Tibial artery (tissue), 4 donors: Measurements from ENCODE around the gene IL6R.

Source experiments
- DNase-seq, 2 donors: peaks; one replicate each; pipeline ENCODE4 v3.0.0-alpha.2; 2019
- H3K27ac ChIP-seq, 2 donors: fragments of 200-600 bp; sonication (generic) in 1 of 2; 1 replicate in 1 of 2; 2 replicates in 1 of 2; pipeline ENCODE4 v1.5.1; 2018 to 2019; ENCODE audit warnings: mild to moderate bottlenecking in 1 of 2
- H3K27me3 ChIP-seq, 2 donors: fragments of 200-600 bp; sonication (generic) in 1 of 2; one replicate each; pipeline versions ENCODE4 v1.5.1 to v1.6.0; 2016 to 2019
- H3K36me3 ChIP-seq, 3 donors: fragments of 200-600 bp; sonication (generic) in 2 of 3; one replicate each; pipeline ENCODE4 v1.5.1; 2016 to 2019; ENCODE audit warnings: mild to moderate bottlenecking in 2 of 3
- H3K4me1 ChIP-seq, 4 donors: fragments of 200-600 bp; sonication (generic) in 2 of 4; 1 replicate in 3 of 4; 2 replicates in 1 of 4; pipeline ENCODE4 v1.5.1; 2016 to 2019
- H3K4me3 ChIP-seq, 2 donors: fragments of 200-600 bp; sonication (generic) in 1 of 2; 1 replicate in 1 of 2; 2 replicates in 1 of 2; pipeline ENCODE4 v1.5.1; 2018 to 2019; ENCODE audit warnings: mild to moderate bottlenecking in 2 of 2
- H3K9me3 ChIP-seq, 3 donors: fragments of 200-600 bp; sonication (generic) in 1 of 3; one replicate each; pipeline ENCODE4 v1.5.1; 2016 to 2019
- intact Hi-C: fragments of 100-400 bp; cut with DNase I; formaldehyde crosslinking; loops from one replicate; pipeline ENCODE4 v1.15.0; 2023; ENCODE audit warnings: low total_unique reads
- TF ChIP-seq, protein P1 (sequence below), 2 experiments: fragments of 200-600 bp in 1 of 2; fragments of 450-650 bp in 1 of 2; IDR thresholded peaks; one replicate each; pipeline ENCODE4 v1.5.1; 2017 to 2019; ENCODE audit warnings: antibody characterized with exemption in 2 of 2, mild to moderate bottlenecking in 1 of 2, moderate library complexity in 1 of 2

The IL6R gene

DNA sequence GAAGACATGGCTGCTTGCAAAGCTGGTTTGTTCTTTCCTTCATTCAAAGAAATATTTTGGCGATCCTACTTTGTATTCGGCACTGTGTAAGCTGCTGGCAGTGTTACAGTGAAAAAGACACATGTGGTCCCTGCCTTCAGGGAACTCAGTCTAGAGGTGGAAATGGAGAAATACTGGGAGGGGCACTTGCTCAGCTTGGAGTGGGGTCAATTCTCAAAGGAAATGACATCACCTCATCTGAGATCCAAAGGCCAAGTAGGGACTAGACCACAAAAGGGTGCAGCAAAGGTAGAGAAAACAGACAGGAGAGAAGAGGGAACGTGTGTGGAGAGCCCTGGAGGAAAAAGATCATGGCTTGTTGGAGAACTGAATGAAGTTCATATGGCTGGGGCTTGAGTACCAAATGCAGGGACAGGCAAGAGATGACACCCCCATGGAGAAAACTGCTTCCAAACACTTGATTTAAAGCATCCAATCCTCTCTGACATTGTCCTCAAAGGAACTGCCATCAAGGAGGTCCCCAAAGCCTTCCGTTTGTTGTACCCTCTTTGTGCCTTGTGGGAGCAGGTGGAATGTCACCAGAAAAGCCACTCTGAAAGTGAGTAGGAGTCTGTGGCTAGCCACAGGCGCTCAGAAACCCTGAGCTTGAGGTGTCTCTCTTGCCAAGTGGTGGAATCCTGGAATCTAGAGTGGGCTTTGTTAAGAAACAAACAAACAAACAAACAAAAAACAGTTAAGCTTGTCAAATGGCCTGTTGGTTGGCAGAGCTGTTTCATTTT is 48.6 kb downstream of the IL6R start:
- TF ChIP-seq, protein P1, sequence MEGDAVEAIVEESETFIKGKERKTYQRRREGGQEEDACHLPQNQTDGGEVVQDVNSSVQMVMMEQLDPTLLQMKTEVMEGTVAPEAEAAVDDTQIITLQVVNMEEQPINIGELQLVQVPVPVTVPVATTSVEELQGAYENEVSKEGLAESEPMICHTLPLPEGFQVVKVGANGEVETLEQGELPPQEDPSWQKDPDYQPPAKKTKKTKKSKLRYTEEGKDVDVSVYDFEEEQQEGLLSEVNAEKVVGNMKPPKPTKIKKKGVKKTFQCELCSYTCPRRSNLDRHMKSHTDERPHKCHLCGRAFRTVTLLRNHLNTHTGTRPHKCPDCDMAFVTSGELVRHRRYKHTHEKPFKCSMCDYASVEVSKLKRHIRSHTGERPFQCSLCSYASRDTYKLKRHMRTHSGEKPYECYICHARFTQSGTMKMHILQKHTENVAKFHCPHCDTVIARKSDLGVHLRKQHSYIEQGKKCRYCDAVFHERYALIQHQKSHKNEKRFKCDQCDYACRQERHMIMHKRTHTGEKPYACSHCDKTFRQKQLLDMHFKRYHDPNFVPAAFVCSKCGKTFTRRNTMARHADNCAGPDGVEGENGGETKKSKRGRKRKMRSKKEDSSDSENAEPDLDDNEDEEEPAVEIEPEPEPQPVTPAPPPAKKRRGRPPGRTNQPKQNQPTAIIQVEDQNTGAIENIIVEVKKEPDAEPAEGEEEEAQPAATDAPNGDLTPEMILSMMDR (IDR thresholded peaks at IDR 0.05): no peak
- H3K4me3 ChIP-seq: no peak overlapping the region
- H3K27me3 ChIP-seq: no peaks in the 10 kb centered on the region
- no peak for DNase-seq
- peaks cover 0 to 11% (median 1%) of the 10 kb centered on the region in 4 donors for H3K4me1 ChIP-seq
- intact Hi-C loops: no loop called here
- H3K36me3 ChIP-seq: peaks cover 49 to 97% (median 60%) of the 10 kb centered on the region in 3 donors
- H3K27ac ChIP-seq: no peak overlapping the region
- no peaks in the 10 kb centered on the region for H3K9me3 ChIP-seq

DNA sequence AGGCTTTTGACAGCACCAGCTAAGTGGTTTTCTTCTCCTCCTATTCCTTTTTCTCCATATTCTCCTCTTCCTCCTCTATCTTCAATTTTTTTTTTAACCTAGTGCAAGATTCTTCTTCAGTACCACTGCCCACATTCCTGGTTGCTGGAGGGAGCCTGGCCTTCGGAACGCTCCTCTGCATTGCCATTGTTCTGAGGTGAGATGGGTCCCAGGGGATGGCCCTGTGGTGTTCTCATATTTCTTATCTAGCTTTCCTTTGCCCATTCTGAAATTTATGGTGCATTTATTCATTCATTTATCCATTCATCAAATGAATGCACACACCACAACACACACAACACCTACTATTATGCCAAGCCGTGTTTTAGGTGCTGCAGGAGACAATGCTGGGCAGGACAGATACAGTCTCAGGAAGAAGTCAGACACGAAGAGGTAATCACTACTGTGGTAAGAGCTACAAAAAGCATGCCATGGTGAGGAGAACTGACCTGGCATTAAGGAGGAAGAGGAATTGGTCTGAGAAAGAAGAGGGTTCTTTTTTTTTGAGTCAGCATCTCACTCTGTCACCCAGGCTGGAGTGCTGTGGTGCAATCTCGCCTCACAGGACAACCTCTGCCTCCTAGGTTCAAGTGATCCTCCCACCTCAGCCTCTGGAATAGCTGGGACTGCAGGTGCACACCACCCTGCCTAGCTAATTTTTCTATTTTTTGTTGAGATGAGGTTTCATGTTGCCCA is 49.4 kb downstream of the IL6R start:
- Histone ChIP-seq H3K4me1 (peaks cover 0 to 11% (median 1%) of the 10 kb centered on the region in 4 donors), H3K4me3 (no peak overlapping the region), H3K36me3 (peaks cover 45 to 97% (median 60%) of the 10 kb centered on the region in 3 donors), H3K9me3 (no peaks in the 10 kb centered on the region), H3K27ac (no peak overlapping the region), H3K27me3 (no peaks in the 10 kb centered on the region)
- DNase-seq: no peak
- TF ChIP-seq, protein P1 (IDR thresholded peaks at IDR 0.05): no peak
- intact Hi-C loops: no loop called here

GRCh38 chr1:154456631-154457030 is 51.5 kb downstream of the IL6R start:
- Histone ChIP-seq H3K36me3 (peaks cover 36 to 95% (median 39%) of the 10 kb centered on the region in 3 donors), H3K4me3 (no peak overlapping the region), H3K9me3 (no peaks in the 10 kb centered on the region), H3K27ac (no peak overlapping the region), H3K27me3 (no peaks in the 10 kb centered on the region), H3K4me1 (peaks cover 0 to 11% (median 1%) of the 10 kb centered on the region in 4 donors)
- intact Hi-C loops: no loop called here
- DNase-seq: peak in 1 of 2 donors; percentile 32
- TF ChIP-seq, protein P1 (IDR thresholded peaks at IDR 0.05): no peak

DNA sequence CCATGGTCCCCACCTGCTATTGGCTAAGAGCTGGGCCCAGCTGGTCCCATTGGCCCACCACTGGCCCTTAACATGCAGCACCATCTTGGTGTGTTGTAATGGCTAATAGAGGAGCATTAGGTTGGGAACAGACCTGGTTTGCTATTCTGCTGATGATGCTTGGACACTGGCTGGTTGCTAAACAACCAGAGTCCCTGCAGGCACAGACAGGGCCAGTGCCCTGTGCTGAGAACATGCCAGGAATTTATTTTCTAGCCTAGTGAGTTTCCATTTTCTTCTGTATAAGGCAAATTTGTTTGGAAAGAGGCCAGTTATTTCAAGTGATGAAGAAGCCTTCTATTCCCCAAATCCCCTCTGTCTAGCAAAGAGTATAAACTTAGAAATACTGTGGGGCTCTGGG is 53.9 kb downstream of the IL6R start:
- no peak overlapping the region for H3K27ac ChIP-seq
- TF ChIP-seq, protein P1 (IDR thresholded peaks at IDR 0.05): no peak
- peaks cover 0 to 14% (median 3%) of the 10 kb centered on the region in 4 donors for H3K4me1 ChIP-seq
- DNase-seq: peak in 1 of 2 donors; percentile 23
- no peaks in the 10 kb centered on the region for H3K27me3 ChIP-seq
- intact Hi-C loops: no loop called here
- no peak overlapping the region for H3K4me3 ChIP-seq
- no peaks in the 10 kb centered on the region for H3K9me3 ChIP-seq
- peaks cover 24 to 77% (median 25%) of the 10 kb centered on the region in 3 donors for H3K36me3 ChIP-seq

DNA sequence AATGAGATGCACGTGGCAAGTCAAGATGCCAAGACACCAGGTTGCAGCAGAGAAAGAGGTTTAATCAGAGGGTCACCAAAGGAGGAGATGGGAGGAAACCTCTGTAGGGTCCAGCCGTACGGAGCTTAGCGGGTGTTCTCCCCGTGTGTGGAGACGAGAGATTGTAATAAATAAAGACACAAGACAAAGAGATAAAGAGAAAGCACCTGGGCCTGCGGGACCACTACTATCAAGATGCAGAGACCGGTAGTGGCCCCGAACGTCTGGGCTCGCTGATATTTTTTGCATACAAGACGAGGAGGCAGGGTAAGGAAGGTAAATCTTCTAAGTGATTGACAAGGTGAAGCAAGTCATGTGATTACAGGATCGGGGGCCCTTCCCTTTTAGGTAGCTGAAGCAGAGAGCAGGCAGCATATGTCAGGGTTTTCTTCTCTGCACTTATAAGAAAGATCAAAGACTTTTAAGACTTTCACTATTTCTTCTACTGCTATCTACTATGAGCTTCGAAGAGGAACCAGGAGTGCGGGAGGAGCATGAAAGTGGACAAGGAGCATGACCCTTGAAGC is 55.6 kb downstream of the IL6R start:
- H3K27me3 ChIP-seq: no peaks in the 10 kb centered on the region
- TF ChIP-seq, protein P1 (IDR thresholded peaks at IDR 0.05): no peak
- DNase-seq: peak in 1 of 2 donors; percentile 24
- H3K9me3 ChIP-seq: no peaks in the 10 kb centered on the region
- intact Hi-C loops: no loop called here
- H3K36me3 ChIP-seq: peaks cover 23 to 72% (median 31%) of the 10 kb centered on the region in 3 donors
- no peak overlapping the region for H3K27ac ChIP-seq
- H3K4me3 ChIP-seq: no peak overlapping the region
- peaks cover 0 to 14% (median 3%) of the 10 kb centered on the region in 4 donors for H3K4me1 ChIP-seq
